Peyer's patch (tissue), 4 donors: Measurements from ENCODE around the gene PHLDB2. TPM values are rescaled to one million over a fixed set of nuclear protein-coding genes. Genes with fewer than 3 reads are reported as not detected.

Experiments
- DNase-seq, 3 donors: peaks; one replicate each; pipeline ENCODE4 v3.0.0-alpha.2; 2017 to 2019
- H3K27ac ChIP-seq, 4 donors: fragments of 200-600 bp; sonication (generic); one replicate each; pipeline ENCODE4 v1.5.1; 2016 to 2019
- H3K27me3 ChIP-seq, 2 donors: fragments of 200-600 bp; sonication (generic); one replicate each; pipeline ENCODE4 v1.5.1; 2019
- H3K36me3 ChIP-seq, 3 donors: fragments of 200-600 bp; sonication (generic); one replicate each; pipeline ENCODE4 v1.5.1; 2016 to 2019
- H3K4me1 ChIP-seq, 4 donors: fragments of 200-600 bp; sonication (generic); one replicate each; pipeline ENCODE4 v1.5.1; 2016 to 2019
- H3K4me3 ChIP-seq, 4 donors: fragments of 200-600 bp; sonication (generic); 1 replicate in 3 of 4; 2 replicates in 1 of 4; pipeline ENCODE4 v1.5.1; 2016 to 2019; ENCODE audit warnings: mild to moderate bottlenecking in 1 of 4
- H3K9me3 ChIP-seq, 4 donors: fragments of 200-600 bp; sonication (generic); one replicate each; pipeline ENCODE4 v1.5.1; 2016 to 2019; ENCODE audit warnings: mild to moderate bottlenecking in 1 of 4
- POLR2A ChIP-seq, 2 donors: fragments of 450-650 bp; IDR thresholded peaks; one replicate each; pipeline ENCODE4 v1.5.1; 2017; ENCODE audit warnings: antibody characterized with exemption in 2 of 2, mild to moderate bottlenecking in 2 of 2, moderate library complexity in 2 of 2
- total RNA-seq, 4 donors: library from RNA; depleted of rRNA; stranded (reverse); fragments of >200 nt; gene quantifications; one replicate each; pipeline ENCODE4 v1.1.0, GENCODE V29; 2016
- TF ChIP-seq, protein P1 (sequence below), 6 experiments: fragments of 450-650 bp in 4 of 6; fragments of 200-600 bp in 2 of 6; sonication (generic) in 1 of 6; IDR thresholded peaks; one replicate each; pipeline ENCODE4 v1.5.1; 2017 to 2019; ENCODE audit warnings: antibody characterized with exemption in 6 of 6, mild to moderate bottlenecking in 3 of 6, moderate library complexity in 1 of 6

Gene PHLDB2
- total RNA-seq, 4 donors from 2014 or later, result 6.0 to 66.0 (median 12.5) TPM

DNA sequence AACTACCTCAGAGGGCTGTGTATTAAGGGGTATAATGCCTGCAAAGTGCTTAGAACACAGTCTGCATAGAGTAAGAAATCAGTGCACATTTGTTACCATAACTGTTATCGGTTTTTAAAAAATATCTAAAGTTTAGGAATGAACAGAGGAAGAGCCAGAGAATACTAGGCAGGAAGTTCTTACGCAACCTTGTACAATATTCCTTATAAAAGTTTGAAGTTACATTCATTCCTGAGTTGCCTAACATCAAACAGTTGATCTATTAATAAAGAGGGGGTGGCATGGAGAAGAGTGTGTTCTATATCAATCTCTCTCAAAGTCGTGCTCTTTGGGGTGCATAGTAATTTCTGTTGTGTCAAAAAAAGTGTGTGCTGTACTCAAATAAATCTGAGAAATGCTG is 22.0 kb upstream of the PHLDB2 start:
- Histone ChIP-seq H3K4me1 (no peaks in the 10 kb centered on the region), H3K4me3 (no peak overlapping the region), H3K9me3 (no peaks in the 10 kb centered on the region), H3K27me3 (no peaks in the 10 kb centered on the region), H3K36me3 (no peaks in the 10 kb centered on the region), H3K27ac (no peak overlapping the region)
- DNase-seq, result no peak
- TF ChIP-seq POLR2A (IDR thresholded peaks at IDR 0.05), result no peak
- TF ChIP-seq, protein P1, sequence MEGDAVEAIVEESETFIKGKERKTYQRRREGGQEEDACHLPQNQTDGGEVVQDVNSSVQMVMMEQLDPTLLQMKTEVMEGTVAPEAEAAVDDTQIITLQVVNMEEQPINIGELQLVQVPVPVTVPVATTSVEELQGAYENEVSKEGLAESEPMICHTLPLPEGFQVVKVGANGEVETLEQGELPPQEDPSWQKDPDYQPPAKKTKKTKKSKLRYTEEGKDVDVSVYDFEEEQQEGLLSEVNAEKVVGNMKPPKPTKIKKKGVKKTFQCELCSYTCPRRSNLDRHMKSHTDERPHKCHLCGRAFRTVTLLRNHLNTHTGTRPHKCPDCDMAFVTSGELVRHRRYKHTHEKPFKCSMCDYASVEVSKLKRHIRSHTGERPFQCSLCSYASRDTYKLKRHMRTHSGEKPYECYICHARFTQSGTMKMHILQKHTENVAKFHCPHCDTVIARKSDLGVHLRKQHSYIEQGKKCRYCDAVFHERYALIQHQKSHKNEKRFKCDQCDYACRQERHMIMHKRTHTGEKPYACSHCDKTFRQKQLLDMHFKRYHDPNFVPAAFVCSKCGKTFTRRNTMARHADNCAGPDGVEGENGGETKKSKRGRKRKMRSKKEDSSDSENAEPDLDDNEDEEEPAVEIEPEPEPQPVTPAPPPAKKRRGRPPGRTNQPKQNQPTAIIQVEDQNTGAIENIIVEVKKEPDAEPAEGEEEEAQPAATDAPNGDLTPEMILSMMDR (IDR thresholded peaks at IDR 0.05), result no peak

DNA sequence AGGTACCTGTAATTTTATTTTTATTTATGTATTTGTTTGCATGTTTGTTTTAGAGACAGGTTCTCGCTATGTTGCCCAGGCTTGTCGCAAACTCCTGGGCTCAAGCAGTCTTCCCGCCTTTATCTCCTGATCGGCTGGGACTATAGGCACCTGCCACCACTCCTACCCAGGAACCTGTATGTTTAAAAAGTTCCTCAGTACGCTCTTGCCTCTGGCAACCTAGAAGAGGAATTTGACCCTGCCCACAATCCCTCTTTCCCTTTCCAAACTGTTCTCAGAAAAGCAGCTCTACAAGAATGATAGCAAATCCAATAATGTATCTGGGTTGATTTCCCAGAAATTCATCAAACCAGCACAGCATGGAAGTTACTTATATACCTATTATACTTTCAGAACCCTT is 20.9 kb upstream of the PHLDB2 start:
- no peaks in the 10 kb centered on the region for H3K36me3 ChIP-seq
- H3K27me3 ChIP-seq, result no peaks in the 10 kb centered on the region
- no peak overlapping the region for H3K4me3 ChIP-seq
- no peak for TF ChIP-seq POLR2A (IDR thresholded peaks at IDR 0.05)
- TF ChIP-seq, protein P1 (IDR thresholded peaks at IDR 0.05), result no peak
- H3K27ac ChIP-seq, result no peak overlapping the region
- H3K4me1 ChIP-seq, result no peaks in the 10 kb centered on the region
- H3K9me3 ChIP-seq, result no peaks in the 10 kb centered on the region
- DNase-seq, result no peak

DNA sequence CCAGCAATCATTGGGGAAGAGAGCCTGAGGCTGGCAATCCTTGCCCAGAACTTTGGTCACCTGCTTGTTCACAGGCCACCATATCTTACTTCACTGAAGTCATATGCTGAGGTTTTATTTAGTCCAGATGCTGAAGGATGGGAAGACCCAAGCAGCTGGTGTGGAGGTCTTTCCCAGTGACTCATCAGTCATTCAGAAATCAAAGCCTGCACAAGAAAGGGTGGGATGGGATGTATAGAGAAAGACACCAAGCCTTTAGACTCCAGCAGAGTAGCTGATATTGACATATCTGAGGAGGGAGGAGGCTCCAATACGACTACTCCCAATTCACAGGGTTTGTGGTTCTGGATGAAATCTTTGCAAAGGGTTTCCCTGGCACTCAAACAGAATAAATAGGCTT is 13.0 kb upstream of the PHLDB2 start:
- TF ChIP-seq, protein P1 (IDR thresholded peaks at IDR 0.05), result no peak
- TF ChIP-seq POLR2A (IDR thresholded peaks at IDR 0.05), result no peak
- no peaks in the 10 kb centered on the region for H3K36me3 ChIP-seq
- no peaks in the 10 kb centered on the region for H3K27me3 ChIP-seq
- H3K9me3 ChIP-seq, result no peaks in the 10 kb centered on the region
- no peak overlapping the region for H3K27ac ChIP-seq
- no peak overlapping the region for H3K4me3 ChIP-seq
- DNase-seq, result no peak
- H3K4me1 ChIP-seq, result no peaks in the 10 kb centered on the region

DNA sequence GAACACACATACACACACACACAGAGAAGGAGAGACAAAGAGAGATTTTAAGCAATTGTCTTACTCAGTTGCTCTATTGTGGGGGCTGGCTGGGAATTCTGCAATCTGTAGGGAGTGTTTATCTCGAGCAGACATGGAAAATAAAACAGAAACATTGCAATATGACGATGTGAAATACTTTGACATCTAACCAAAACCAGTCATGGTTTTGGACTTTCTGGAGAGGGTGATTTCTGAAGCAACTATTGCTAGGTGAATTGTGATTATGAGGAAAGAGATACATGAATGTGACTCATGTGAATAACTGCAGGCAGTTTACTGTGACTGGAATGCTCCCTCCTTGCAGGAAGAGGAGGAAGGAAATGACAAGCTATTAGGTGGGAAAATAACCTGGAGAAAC is 12.3 kb upstream of the PHLDB2 start:
- no peak overlapping the region for H3K4me3 ChIP-seq
- H3K4me1 ChIP-seq, result no peaks in the 10 kb centered on the region
- H3K27me3 ChIP-seq, result no peaks in the 10 kb centered on the region
- H3K9me3 ChIP-seq, result no peaks in the 10 kb centered on the region
- TF ChIP-seq, protein P1 (IDR thresholded peaks at IDR 0.05), result no peak
- TF ChIP-seq POLR2A (IDR thresholded peaks at IDR 0.05), result no peak
- H3K27ac ChIP-seq, result no peak overlapping the region
- H3K36me3 ChIP-seq, result no peaks in the 10 kb centered on the region
- no peak for DNase-seq

DNA sequence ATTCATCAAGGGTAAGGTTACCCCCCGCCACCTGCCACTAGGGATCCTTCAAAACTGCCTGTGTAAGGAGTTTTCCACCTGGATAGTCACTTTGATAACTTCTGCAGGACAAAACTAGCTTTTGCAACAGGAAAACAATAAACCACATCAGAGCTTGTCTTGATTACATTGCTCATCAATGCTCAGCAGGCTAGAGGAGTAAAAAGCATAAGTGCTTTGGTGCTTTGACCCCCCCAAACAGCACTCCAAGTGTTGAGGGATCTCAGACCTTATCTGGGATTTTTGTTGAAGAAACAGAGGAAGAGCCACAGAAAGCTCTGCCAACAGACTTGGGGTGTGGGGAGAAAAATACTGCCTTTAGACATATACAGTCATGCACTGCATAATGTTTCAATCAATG is 10.8 kb upstream of the PHLDB2 start:
- no peak for DNase-seq
- H3K9me3 ChIP-seq, result no peaks in the 10 kb centered on the region
- H3K27me3 ChIP-seq, result no peaks in the 10 kb centered on the region

More for the DNA sequence above, 10.8 kb upstream of the PHLDB2 start:
- no peak overlapping the region for H3K27ac ChIP-seq
- no peak for TF ChIP-seq POLR2A (IDR thresholded peaks at IDR 0.05)
- TF ChIP-seq, protein P1 (IDR thresholded peaks at IDR 0.05), result no peak
- no peak overlapping the region for H3K4me3 ChIP-seq
- no peaks in the 10 kb centered on the region for H3K36me3 ChIP-seq
- no peaks in the 10 kb centered on the region for H3K4me1 ChIP-seq
